GM12875 (cell line): Measurements from ENCODE around the gene KLHL30.

Experiments
- H3K4me3 ChIP-seq: one replicate; pipeline ENCODE4 v1.5.1; 2011; ENCODE audit warnings: low read depth, low read length, control low read depth
- TF ChIP-seq, protein P1 (sequence below): IDR thresholded peaks from 2 replicates; pipeline ENCODE4 v1.5.1; 2011; ENCODE audit warnings: low read depth, mild to moderate bottlenecking, control low read depth, inconsistent platforms, low read length, moderate library complexity, borderline replicate concordance; ENCODE audit not compliant: insufficient read depth

Gene KLHL30

DNA sequence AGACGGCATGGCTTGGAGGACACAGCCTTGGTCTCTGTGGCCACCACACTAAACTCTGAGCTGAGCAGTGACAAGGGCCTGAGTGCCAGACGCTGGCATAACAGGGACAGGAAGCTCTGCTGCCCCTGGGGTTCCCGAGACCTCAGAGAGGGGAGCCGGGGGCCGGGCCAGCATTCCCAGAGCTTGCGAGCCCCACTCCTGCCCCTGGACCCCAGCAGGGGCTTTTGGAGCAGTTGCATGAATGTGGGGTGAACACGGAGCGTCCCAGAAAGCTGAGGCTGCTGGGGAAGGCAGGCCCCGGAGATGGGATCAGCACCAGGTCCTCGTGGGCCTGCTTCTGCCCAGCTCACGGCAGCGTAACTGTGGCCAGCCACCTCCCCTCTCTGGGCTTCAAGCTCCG lies 12.7 kb downstream of the KLHL30 start:
- no peak overlapping the region for H3K4me3 ChIP-seq
- TF ChIP-seq, protein P1, sequence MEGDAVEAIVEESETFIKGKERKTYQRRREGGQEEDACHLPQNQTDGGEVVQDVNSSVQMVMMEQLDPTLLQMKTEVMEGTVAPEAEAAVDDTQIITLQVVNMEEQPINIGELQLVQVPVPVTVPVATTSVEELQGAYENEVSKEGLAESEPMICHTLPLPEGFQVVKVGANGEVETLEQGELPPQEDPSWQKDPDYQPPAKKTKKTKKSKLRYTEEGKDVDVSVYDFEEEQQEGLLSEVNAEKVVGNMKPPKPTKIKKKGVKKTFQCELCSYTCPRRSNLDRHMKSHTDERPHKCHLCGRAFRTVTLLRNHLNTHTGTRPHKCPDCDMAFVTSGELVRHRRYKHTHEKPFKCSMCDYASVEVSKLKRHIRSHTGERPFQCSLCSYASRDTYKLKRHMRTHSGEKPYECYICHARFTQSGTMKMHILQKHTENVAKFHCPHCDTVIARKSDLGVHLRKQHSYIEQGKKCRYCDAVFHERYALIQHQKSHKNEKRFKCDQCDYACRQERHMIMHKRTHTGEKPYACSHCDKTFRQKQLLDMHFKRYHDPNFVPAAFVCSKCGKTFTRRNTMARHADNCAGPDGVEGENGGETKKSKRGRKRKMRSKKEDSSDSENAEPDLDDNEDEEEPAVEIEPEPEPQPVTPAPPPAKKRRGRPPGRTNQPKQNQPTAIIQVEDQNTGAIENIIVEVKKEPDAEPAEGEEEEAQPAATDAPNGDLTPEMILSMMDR: no peak

DNA sequence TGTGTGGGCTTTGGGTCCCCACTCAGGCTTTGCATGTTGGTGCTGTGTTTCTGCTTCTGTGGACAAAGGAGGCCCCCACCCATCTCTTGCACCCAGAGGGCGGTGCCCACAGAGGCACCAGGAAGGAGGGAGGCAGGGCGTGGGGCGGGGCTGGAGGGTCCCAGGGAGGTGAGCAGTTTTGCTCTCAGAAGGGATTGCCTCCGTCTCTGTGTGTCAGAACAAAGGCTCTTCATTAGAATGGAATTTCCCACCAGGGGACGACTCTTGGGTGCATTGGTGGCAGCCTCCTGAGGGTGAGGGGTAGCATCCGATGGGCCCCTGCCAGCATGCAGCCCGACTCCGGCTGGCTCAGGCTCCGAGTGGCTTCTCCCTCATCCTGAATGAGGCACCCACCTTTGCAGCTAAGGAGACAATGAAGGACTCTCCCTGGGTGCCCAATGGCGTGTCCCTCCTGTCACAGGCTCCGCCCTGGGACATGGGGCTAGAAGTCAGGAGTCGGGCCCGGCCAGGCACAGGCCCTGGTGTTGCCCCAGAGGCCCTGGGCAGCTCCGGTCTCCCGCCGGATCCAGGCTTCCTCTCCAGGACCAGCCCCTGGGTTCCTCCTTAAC lies 13.3 kb downstream of the KLHL30 start:
- H3K4me3 ChIP-seq: no peak overlapping the region
- TF ChIP-seq, protein P1: no peak

- TF ChIP-seq, protein P1: peak; percentile 31; the same call in 1 of the 2 replicates
- no peak overlapping the region for H3K4me3 ChIP-seq
Observed at GRCh38 chr2:238152771-238153688, 14.6 kb downstream of the KLHL30 start.

- TF ChIP-seq, protein P1: no peak
Observed at GRCh38 chr2:238154570-238154969, 16.1 kb downstream of the KLHL30 start.

GRCh38 chr2:238155051-238155760 lies 16.7 kb downstream of the KLHL30 start:
- TF ChIP-seq, protein P1: no peak

More at GRCh38 chr2:238154570-238154969, 16.1 kb downstream of the KLHL30 start:
- no peak overlapping the region for H3K4me3 ChIP-seq

DNA sequence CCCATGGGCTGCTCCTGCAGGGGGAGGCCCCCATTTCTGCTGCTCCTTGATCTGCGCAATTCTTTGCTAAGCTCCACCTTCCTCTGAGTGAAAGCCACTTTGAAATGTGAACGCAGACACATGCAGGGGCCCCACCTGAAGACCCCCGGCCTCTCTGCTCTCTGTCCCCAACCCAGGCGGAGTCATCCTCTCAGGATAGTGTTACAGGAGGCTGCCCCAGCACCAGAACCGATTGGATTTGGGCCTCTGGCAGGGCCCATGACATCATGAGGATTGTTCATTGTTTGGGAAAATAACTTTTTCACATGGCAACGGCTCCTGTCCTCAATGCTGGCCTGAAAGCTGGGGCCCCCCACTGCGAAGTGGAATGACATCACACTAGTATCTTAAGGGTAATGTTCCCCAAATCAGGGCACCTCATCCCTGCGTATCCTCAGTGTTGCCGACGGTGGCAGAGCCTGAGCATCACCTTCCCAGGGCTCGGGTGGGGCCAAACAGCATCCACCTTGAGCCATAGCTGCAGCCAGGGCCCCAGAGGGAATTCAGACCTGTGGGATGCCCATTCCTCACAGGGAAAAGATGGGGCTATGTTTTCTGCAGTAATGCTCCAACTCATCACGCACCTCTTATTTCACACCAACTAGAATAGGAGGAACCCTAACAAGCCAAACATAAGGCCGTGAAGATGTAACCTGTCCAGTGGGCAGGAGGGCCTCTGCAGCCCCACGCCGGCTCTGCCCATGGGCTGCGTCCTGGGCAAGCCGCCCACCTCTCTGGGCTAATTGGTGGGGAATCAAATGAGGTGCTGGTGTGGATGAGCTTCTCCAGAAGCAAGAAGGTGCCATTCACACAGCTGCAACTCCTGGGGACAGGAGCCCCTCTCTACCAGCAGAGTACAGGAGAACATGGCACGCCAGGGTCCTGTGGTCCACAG lies 17.6 kb downstream of the KLHL30 start:
- no peak overlapping the region for H3K4me3 ChIP-seq
- TF ChIP-seq, protein P1: no peak

More at GRCh38 chr2:238155051-238155760, 16.7 kb downstream of the KLHL30 start:
- H3K4me3 ChIP-seq: no peak overlapping the region
